NCI-H1105 treated with DMSO at 0.1 percent for 48 hours (cell line): Measurements from ENCODE around the gene IGHMBP2.

ENCODE experiments used
- DNase-seq: peaks from one replicate; lab custom pipeline; 2025; lab: John Stamatoyannopoulos, UW

The IGHMBP2 gene

GRCh38 chr11:68987211-68987610 lies 83.5 kb downstream of the IGHMBP2 start:
- no peak for DNase-seq

- no peak for DNase-seq
Measured at GRCh38 chr11:68988491-68988890, 84.8 kb downstream of the IGHMBP2 start.
